ENCODE measurements around the gene HAUS5. TPM values are rescaled to one million over a fixed set of nuclear protein-coding genes. Genes with fewer than 3 reads are reported as not detected.

HAUS5 gene
- total RNA-seq, 2 experiments from 2014 or later: 50.5 to 51.7 TPM

Other genes starting within 250 kb of the HAUS5 start
- gene GPR42, start 241.7 kb upstream of the HAUS5 start, total RNA-seq: not detected
- gene FFAR2, start 164.5 kb upstream of the HAUS5 start, total RNA-seq: not detected
- gene KRTDAP, start 122.3 kb upstream of the HAUS5 start, total RNA-seq: not detected
- gene DMKN, start 99.1 kb upstream of the HAUS5 start, total RNA-seq: 1 to 10 TPM; 2.5 to 3.5 TPM
- not detected for gene SBSN, start 84.4 kb upstream of the HAUS5 start, total RNA-seq
- not detected for gene GAPDHS, start 79.3 kb upstream of the HAUS5 start, total RNA-seq
- gene TMEM147, start 67.1 kb upstream of the HAUS5 start, total RNA-seq: 10 to 100 TPM; 37.2 to 38.2 TPM
- not detected for gene ATP4A, start 49.1 kb upstream of the HAUS5 start, total RNA-seq
- not detected for gene PMIS2, start 26.6 kb upstream of the HAUS5 start, total RNA-seq
- 10 to 100 TPM; 87.4 to 92.2 TPM for gene RBM42, start 16.3 kb downstream of the HAUS5 start, total RNA-seq
- gene ETV2, start 29.0 kb downstream of the HAUS5 start, total RNA-seq: 1 to 10 TPM; 1.6 to 1.9 TPM
- 100 to 1,000 TPM; 407 to 412 TPM for gene COX6B1, start 35.6 kb downstream of the HAUS5 start, total RNA-seq
- gene UPK1A, start 53.8 kb downstream of the HAUS5 start, total RNA-seq: 1 to 10 TPM in 1 of 2 experiments, under 1 TPM in 1; 0.88 to 1.7 TPM
- 10 to 100 TPM; 24.5 to 33.6 TPM for gene ZBTB32, start 91.8 kb downstream of the HAUS5 start, total RNA-seq
- gene KMT2B, start 105.3 kb downstream of the HAUS5 start, total RNA-seq: 10 to 100 TPM; 74.6 to 75.9 TPM
- gene IGFLR1, start 129.7 kb downstream of the HAUS5 start, total RNA-seq: 10 to 100 TPM; 63.0 to 63.4 TPM
- 10 to 100 TPM; 31.9 to 33.1 TPM for gene U2AF1L4, start 132.7 kb downstream of the HAUS5 start, total RNA-seq
- gene PSENEN, start 132.9 kb downstream of the HAUS5 start, total RNA-seq: 10 to 100 TPM; 35.7 to 36.3 TPM
- gene LIN37, start 135.8 kb downstream of the HAUS5 start, total RNA-seq: 10 to 100 TPM; 18.3 to 22.4 TPM
- gene HSPB6, start 144.3 kb downstream of the HAUS5 start, total RNA-seq: under 1 TPM in 1 of 2 experiments, not detected in 1; 0.36 TPM
- gene PROSER3, start 145.4 kb downstream of the HAUS5 start, total RNA-seq: 10 to 100 TPM; 53.0 to 59.9 TPM
- 10 to 100 TPM; 64.4 to 76.5 TPM for gene ARHGAP33, start 162.8 kb downstream of the HAUS5 start, total RNA-seq
- not detected for gene PRODH2, start 200.1 kb downstream of the HAUS5 start, total RNA-seq
- gene NPHS1, start 239.8 kb downstream of the HAUS5 start, total RNA-seq: under 1 TPM in 1 of 2 experiments, not detected in 1; 0.40 TPM
- 1 to 10 TPM; 2.9 to 3.0 TPM for gene KIRREL2, start 244.2 kb downstream of the HAUS5 start, total RNA-seq

Measured in activated naive CD8-positive, alpha-beta T cell treated with anti-CD3 and anti-CD28 coated beads, Interleukin-2, amount 10 ng/mL, durations not matched to agents 7 days and 5 days (primary cell).